Measurements from ENCODE around the gene ASAP3.

ASAP3 gene

GRCh38 chr1:23483321-23484252 lies at the start of gene ASAP3:
Gene ASAP3, minus strand, starts transcription at chr1:23484179. Its CDS starts 46 bp downstream, at chr1:23484133.
- peak; percentile 62 for DNase-seq

GRCh38 chr1:23533246-23534023 lies 49.5 kb upstream of the ASAP3 start:
- no peak for DNase-seq

GRCh38 chr1:23531562-23532094 lies 47.6 kb upstream of the ASAP3 start:
- no peak for DNase-seq

GRCh38 chr1:23530747-23531561 lies 47.0 kb upstream of the ASAP3 start, which contains the start of gene E2F2:
Gene E2F2, minus strand, starts transcription at chr1:23531233. Its CDS starts 440 bp downstream, at chr1:23530793.
- peak; percentile 89 for DNase-seq

- DNase-seq: peak; percentile 74
Observed at GRCh38 chr1:23530087-23530746, 46.2 kb upstream of the ASAP3 start.

- DNase-seq: peak; percentile 38
Observed at GRCh38 chr1:23529146-23530086, 45.4 kb upstream of the ASAP3 start.

GRCh38 chr1:23528250-23528978 lies 44.4 kb upstream of the ASAP3 start:
- peak; percentile 88 for DNase-seq

- DNase-seq: no peak
Observed at GRCh38 chr1:23527900-23528249, 43.9 kb upstream of the ASAP3 start.

- no peak for DNase-seq
Observed at GRCh38 chr1:23527366-23527765, 43.4 kb upstream of the ASAP3 start.

GRCh38 chr1:23526329-23527041 lies 42.5 kb upstream of the ASAP3 start:
- no peak for DNase-seq

GRCh38 chr1:23525558-23526250 lies 41.7 kb upstream of the ASAP3 start:
- no peak for DNase-seq

GRCh38 chr1:23524716-23525401 lies 40.9 kb upstream of the ASAP3 start:
- peak; percentile 99 for DNase-seq

- no peak for DNase-seq
Observed at GRCh38 chr1:23524163-23524562, 40.2 kb upstream of the ASAP3 start.

- DNase-seq: no peak
Observed at GRCh38 chr1:23522244-23522982, 38.4 kb upstream of the ASAP3 start.

- no peak for DNase-seq
Observed at GRCh38 chr1:23521588-23521987, 37.6 kb upstream of the ASAP3 start.

- DNase-seq: no peak
Observed at GRCh38 chr1:23517581-23517980, 33.6 kb upstream of the ASAP3 start.

- DNase-seq: no peak
Observed at GRCh38 chr1:23515905-23516304, 31.9 kb upstream of the ASAP3 start.

All from COR-L47 (cell line).